Right atrium auricular region (tissue), 2 donors: ENCODE measurements around the gene ATP2C1. TPM values are rescaled to one million over a fixed set of nuclear protein-coding genes. Genes with fewer than 3 reads are reported as not detected.

Experiments
- DNase-seq: peaks from one replicate; pipeline ENCODE4 v3.0.0-alpha.2; 2019; ENCODE audit warnings: low spot score
- H3K27ac ChIP-seq, 2 donors: fragments of 200-600 bp; sonication (generic); 1 replicate in 1 of 2; 2 replicates in 1 of 2; pipeline ENCODE4 v1.5.1; 2016 to 2019
- H3K27me3 ChIP-seq, 2 donors: fragments of 200-600 bp; sonication (generic); one replicate each; pipeline versions ENCODE4 v1.5.1 to v1.6.0; 2017 to 2019
- H3K36me3 ChIP-seq: fragments of 200-600 bp; sonication (generic); one replicate; pipeline ENCODE4 v1.5.1; 2016
- H3K4me1 ChIP-seq, 2 donors: fragments of 200-600 bp; sonication (generic); one replicate each; pipeline versions ENCODE4 v1.5.1 to v1.6.0; 2017 to 2019
- H3K4me3 ChIP-seq, 2 donors: fragments of 200-600 bp; sonication (generic); 1 replicate in 1 of 2; 2 replicates in 1 of 2; pipeline ENCODE4 v1.5.1; 2017 to 2019; ENCODE audit warnings: mild to moderate bottlenecking in 1 of 2, moderate library complexity in 1 of 2
- H3K9me3 ChIP-seq, 2 donors: fragments of 200-600 bp; sonication (generic); one replicate each; pipeline ENCODE4 v1.5.1; 2019
- total RNA-seq, 2 donors: library from RNA; depleted of rRNA; stranded (reverse); fragments of >200 nt; gene quantifications; one replicate each; pipeline ENCODE4 v1.1.0, GENCODE V29; 2016
- TF ChIP-seq, protein P1 (sequence below), 2 donors: fragments of 200-600 bp; sonication (generic); IDR thresholded peaks; one replicate each; pipeline ENCODE4 v1.5.1; 2019; ENCODE audit warnings: antibody characterized with exemption in 2 of 2

The ATP2C1 gene, protein sequence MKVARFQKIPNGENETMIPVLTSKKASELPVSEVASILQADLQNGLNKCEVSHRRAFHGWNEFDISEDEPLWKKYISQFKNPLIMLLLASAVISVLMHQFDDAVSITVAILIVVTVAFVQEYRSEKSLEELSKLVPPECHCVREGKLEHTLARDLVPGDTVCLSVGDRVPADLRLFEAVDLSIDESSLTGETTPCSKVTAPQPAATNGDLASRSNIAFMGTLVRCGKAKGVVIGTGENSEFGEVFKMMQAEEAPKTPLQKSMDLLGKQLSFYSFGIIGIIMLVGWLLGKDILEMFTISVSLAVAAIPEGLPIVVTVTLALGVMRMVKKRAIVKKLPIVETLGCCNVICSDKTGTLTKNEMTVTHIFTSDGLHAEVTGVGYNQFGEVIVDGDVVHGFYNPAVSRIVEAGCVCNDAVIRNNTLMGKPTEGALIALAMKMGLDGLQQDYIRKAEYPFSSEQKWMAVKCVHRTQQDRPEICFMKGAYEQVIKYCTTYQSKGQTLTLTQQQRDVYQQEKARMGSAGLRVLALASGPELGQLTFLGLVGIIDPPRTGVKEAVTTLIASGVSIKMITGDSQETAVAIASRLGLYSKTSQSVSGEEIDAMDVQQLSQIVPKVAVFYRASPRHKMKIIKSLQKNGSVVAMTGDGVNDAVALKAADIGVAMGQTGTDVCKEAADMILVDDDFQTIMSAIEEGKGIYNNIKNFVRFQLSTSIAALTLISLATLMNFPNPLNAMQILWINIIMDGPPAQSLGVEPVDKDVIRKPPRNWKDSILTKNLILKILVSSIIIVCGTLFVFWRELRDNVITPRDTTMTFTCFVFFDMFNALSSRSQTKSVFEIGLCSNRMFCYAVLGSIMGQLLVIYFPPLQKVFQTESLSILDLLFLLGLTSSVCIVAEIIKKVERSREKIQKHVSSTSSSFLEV
- 10 to 100 TPM; 49.8 to 51.8 TPM for total RNA-seq

DNA sequence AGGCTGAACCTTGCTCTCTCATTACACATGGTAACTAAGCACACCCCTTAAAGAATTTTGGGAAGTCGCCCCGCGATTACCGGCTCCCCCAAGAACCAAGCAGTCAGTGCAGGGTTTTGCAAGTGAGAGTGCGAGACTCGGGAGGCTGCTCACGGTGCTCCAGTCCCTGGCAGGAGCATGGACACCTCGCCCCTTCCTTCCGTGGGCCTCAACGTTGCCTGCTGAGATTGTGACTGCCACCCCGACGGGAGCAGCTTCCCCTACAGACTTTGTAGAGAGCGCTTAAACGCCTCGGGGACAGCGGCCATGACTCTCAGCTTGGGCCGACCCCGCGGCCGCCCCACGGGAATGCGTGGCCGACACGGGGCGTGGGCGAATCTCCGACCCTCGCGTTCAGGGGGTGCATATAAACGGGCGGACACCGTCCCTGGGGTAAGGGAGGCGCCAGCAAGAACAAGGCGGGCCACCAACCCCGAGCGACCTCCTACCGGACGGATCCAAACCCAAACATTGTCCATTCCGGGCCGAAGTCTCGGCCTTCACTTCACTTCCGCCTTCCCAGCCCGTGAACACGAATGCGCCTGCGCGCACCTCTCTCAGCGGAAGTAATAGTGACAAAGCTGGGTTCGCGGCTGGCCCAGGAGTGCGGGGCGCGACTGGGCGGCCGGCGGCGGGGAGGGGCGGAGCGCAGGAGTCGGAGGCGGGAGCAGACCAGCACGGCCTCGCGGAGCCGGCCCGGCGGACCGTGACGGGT lies at the start of gene ATP2C1:
Gene ATP2C1 (plus strand): TSS at position 709 of the 754 bp plus-strand sequence. CDS start 686 bp downstream, outside the sequence.
- peaks cover 0 to 16% of the 10 kb centered on the region in 2 donors for H3K4me1 ChIP-seq
- H3K36me3 ChIP-seq: no peaks in the 10 kb centered on the region
- H3K4me3 ChIP-seq: peak within 1 kb of the TSS; percentile 84 to 96
- peak within 1 kb of the TSS; percentile 92 to 96 for H3K27ac ChIP-seq
- TF ChIP-seq, protein P1, sequence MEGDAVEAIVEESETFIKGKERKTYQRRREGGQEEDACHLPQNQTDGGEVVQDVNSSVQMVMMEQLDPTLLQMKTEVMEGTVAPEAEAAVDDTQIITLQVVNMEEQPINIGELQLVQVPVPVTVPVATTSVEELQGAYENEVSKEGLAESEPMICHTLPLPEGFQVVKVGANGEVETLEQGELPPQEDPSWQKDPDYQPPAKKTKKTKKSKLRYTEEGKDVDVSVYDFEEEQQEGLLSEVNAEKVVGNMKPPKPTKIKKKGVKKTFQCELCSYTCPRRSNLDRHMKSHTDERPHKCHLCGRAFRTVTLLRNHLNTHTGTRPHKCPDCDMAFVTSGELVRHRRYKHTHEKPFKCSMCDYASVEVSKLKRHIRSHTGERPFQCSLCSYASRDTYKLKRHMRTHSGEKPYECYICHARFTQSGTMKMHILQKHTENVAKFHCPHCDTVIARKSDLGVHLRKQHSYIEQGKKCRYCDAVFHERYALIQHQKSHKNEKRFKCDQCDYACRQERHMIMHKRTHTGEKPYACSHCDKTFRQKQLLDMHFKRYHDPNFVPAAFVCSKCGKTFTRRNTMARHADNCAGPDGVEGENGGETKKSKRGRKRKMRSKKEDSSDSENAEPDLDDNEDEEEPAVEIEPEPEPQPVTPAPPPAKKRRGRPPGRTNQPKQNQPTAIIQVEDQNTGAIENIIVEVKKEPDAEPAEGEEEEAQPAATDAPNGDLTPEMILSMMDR (IDR thresholded peaks at IDR 0.05): no peak
- no peaks in the 10 kb centered on the region for H3K9me3 ChIP-seq
- peak; percentile 96 for DNase-seq
- H3K27me3 ChIP-seq: no peaks in the 10 kb centered on the region

DNA sequence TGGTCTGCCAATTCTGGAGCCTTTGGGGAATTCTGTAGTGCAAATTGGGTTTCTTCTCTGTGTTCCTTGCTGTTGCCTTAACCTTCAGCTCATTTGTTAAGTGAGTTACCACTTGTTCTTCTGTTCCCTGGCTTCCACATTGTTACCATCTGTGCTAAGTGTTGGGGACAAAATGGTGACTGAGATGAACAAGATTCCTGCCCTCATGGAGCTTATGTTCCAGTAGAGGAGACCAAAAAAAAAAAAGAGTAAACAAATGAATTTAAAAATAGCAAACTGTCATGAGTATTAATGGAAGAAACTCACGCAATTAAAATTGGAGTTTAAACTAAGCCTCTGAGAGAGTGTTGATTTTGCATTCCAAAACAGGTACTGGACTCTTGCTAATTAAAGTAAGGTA lies 49.4 kb upstream of the ATP2C1 start:
- Histone ChIP-seq H3K27ac (peak overlapping the region; percentile 24 to 79), H3K4me1 (peaks cover 0 to 16% of the 10 kb centered on the region in 2 donors), H3K36me3 (no peaks in the 10 kb centered on the region), H3K27me3 (no peaks in the 10 kb centered on the region), H3K4me3 (no peak overlapping the region), H3K9me3 (no peaks in the 10 kb centered on the region)
- no peak for DNase-seq
- TF ChIP-seq, protein P1 (IDR thresholded peaks at IDR 0.05): no peak

DNA sequence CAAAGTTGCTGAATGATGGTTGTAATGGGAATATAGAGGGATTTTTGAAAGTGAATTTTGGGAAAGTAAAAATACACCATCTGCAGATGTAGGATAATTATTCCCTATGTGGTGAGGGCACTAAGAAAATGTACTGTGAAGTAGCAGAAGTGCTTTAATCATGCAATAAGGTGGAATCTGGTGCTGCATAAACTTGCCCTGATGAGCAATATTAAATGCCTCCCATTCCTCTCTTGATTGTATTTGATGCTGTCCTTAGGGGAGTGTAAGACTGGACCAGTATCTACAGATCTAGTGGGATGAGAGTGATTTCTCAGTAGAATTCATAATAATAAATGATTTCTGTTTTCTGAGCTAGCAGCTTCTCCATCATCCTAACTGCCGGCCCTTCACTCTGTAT lies 47.7 kb upstream of the ATP2C1 start:
- Histone ChIP-seq H3K4me1 (peaks cover 0 to 16% of the 10 kb centered on the region in 2 donors), H3K27me3 (no peaks in the 10 kb centered on the region), H3K36me3 (no peaks in the 10 kb centered on the region), H3K9me3 (no peaks in the 10 kb centered on the region), H3K27ac (no peak overlapping the region), H3K4me3 (no peak overlapping the region)
- no peak for DNase-seq
- TF ChIP-seq, protein P1 (IDR thresholded peaks at IDR 0.05): no peak

DNA sequence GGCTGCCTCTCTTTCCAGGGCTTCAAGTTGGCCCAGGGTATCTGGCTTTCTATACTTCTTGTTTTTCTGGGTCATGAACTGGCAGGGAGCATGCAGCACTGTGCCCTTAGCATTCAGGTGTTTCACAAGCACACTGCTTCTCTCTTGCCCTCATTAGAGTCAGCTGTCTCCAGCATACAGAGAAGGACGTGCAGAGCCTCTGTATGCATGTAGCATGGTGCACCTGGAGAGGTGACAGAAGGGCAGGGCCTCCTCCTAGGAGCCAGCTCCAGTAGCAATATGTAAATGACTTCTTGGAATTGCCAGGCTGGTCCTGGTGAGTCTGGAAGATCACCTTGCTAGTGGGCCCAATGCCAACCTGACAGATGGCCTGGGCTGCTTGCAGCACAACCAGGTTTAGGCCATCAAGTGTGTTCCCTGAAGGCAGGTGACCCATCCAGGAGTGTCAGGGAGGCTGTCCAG lies 44.8 kb upstream of the ATP2C1 start:
- DNase-seq: no peak
- H3K36me3 ChIP-seq: no peaks in the 10 kb centered on the region
- H3K4me1 ChIP-seq: peaks cover 0 to 16% of the 10 kb centered on the region in 2 donors
- H3K27me3 ChIP-seq: no peaks in the 10 kb centered on the region
- no peak overlapping the region for H3K4me3 ChIP-seq
- H3K9me3 ChIP-seq: no peaks in the 10 kb centered on the region
- H3K27ac ChIP-seq: peak overlapping the region; percentile 24 to 69
- TF ChIP-seq, protein P1 (IDR thresholded peaks at IDR 0.05): no peak

DNA sequence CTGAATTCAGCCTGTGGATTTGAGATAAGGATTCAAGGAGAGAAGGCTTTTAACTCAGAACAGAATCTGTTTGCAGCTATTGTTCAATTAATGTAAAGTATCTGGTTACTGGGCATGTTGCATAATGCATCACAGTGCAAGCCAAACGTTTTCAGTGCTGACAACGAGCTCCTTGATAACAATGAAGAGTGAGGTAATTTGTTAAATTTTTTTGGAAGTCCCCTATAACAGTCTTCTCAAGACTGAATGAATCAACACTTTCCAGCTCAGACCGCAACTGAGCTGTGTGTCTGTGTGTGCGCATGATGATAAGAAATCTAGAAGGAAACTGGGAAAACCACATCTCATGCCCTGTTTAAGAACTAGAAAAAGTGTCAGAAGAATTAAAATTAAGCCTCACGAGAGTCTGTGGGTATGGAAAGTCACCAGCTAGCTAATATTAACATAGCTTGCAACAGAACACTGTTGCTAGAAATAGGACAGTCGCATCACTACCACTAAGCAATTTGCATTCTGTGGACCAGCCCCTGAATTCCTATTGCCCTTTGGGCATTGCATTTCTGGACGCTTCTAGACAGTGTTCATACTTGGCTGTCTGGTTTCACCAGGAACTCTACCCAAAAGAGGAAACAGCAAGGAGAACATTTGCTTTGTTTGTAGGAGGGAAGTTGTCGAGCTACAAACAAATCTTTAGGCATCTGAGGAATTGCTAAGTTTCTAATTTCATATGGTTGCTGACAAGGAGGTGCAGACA lies 43.7 kb upstream of the ATP2C1 start:
- Histone ChIP-seq H3K36me3 (no peaks in the 10 kb centered on the region), H3K4me3 (peak overlapping the region; percentile 40 to 46), H3K9me3 (no peaks in the 10 kb centered on the region), H3K4me1 (peaks cover 0 to 16% of the 10 kb centered on the region in 2 donors), H3K27me3 (no peaks in the 10 kb centered on the region), H3K27ac (peak overlapping the region; percentile 69 to 78)
- DNase-seq: no peak
- TF ChIP-seq, protein P1 (IDR thresholded peaks at IDR 0.05): no peak
